ENCODE measurements around the gene DOCK9.

DNA sequence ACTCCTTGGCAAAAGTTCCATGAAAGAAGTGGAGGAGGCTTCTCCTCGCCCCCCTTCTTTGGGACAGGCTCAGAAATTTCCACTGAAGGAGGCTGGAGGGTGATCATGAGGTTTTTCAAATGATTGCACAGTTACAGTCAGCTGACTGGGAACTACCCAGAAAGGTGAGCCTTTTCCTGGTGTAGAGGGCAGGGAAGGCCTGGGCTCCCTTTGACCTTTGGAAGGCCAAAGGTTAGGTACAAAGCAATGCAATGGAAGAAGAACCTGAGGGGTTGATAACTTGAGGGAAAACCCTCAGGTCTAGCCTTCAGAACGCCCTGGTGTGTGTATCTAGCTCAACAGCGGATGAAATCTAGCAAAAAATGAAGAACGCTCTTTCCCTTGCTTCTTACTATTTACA lies 175.3 kb downstream of the DOCK9 start:
- TF ChIP-seq, protein P1, sequence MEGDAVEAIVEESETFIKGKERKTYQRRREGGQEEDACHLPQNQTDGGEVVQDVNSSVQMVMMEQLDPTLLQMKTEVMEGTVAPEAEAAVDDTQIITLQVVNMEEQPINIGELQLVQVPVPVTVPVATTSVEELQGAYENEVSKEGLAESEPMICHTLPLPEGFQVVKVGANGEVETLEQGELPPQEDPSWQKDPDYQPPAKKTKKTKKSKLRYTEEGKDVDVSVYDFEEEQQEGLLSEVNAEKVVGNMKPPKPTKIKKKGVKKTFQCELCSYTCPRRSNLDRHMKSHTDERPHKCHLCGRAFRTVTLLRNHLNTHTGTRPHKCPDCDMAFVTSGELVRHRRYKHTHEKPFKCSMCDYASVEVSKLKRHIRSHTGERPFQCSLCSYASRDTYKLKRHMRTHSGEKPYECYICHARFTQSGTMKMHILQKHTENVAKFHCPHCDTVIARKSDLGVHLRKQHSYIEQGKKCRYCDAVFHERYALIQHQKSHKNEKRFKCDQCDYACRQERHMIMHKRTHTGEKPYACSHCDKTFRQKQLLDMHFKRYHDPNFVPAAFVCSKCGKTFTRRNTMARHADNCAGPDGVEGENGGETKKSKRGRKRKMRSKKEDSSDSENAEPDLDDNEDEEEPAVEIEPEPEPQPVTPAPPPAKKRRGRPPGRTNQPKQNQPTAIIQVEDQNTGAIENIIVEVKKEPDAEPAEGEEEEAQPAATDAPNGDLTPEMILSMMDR (IDR thresholded peaks at IDR 0.05): no peak
- no peak for TF ChIP-seq POLR2A (IDR thresholded peaks at IDR 0.05)
- TF ChIP-seq POLR2AphosphoS5 (IDR thresholded peaks at IDR 0.05): no peak

All from prostate gland (tissue), 2 donors.